GM21786 (cell line): ENCODE results near the gene PPP2R2C.

Source experiments
- ATAC-seq: cut with Tn5 transposase; IDR thresholded peaks from one replicate; pipeline ENCODE4 v1.9.1; 2021; ENCODE audit not compliant: unreplicated experiment

Gene PPP2R2C

DNA sequence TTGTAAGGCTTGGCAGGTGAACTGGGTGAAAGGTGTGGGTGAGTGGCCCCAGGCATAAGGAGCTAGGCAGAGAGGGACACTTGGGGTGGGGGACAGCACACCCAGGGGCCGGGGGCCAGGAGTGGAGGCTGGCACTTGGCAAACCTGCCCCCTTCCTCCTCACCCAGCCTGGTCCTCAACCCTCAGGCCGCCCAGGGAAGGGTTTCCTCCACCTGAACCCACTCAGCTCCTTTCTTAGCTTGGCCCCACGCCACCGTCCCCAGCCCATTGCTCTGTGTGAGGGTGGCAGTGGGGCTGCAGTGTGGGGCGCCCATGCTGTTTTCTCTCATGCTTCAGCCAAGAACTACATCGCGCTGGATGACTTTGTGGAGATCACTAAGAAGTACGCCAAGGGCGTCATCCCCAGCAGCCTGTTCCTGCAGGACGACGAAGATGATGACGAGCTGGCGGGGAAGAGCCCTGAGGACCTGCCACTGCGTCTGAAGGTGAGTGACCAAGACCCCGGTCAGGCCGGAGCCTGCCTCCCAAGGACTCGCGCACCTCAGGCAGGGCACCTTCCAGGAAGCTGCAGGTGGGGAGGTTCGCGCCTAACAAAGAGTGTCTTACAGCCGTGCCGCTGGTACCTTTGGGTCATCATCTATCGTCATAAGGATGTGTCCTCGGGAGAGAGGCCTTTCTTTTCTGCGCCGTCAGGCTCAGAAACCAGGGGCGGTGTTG is 177.6 kb downstream of the PPP2R2C start:
- ATAC-seq = no peak

DNA sequence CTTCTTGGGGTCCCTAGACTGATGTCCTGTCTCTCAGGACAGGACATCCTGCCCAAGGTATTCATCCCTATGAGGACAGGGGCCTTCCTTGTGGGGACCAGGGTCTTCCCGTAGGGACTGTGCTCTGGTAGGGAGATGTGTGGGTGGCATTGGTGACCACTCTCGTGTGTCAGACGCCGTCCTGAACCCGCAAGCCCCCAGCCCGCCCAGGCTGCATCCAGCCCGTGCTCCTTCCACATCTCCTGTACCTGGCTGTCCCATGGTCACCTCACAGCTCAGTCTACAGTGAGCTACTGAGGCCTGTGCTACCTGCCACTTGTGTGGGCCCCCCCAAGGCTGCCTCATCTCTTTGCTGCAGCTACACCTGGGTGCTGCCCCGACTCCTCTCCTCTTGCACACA is 178.8 kb downstream of the PPP2R2C start:
- ATAC-seq = no peak

DNA sequence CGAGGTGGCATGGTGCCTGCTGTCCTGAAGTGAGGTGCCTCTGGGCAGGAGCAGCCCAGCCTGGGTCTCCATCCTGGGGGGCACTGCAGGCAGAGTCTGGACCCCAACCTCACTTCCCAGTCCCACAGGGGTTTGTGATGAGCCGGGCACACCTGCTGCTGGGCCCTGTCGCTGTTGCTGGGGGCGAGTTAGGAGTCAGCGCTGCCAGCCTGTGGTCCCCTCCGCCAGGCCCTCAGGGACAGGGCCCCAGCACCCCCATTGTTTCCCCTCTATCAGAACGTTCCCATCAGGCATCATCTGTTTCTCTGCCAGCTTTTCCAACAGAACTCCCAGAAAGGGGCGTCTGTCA is 179.3 kb downstream of the PPP2R2C start:
- no peak for ATAC-seq

DNA sequence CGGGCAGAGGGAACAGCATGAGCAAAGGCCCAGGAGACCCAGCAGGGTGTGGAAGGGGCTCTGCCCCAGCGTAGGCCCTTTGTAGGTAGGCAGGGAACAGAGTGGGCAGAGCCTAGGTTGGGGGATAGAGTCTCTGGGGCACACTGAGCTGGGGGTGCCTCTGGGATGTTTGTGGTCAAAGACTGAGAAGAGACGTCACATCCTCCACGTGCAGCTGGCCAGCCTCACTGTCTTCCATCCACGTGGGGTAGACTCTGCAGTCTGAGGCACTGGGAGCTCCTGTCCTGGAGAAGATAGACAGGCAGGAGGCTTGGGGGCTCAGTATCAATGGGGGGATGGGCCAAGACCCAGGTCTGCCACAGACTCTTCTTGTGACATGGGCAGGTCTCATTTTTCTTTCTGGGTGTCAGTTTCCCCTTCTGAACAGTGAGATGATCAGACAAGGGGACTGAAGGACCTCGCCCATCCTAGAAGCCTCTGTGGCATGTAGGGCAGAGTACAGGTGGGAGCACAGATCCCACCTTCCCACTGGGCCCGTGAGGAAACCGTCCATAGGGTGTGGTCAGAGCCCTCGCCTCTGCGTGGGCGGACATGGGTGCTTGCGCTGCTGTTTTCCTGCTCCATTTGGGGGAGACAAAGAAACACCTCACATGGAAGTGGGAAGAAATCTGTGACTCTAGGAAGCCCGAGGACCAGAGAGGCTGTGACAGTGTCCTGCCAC is 179.9 kb downstream of the PPP2R2C start:
- ATAC-seq = no peak

DNA sequence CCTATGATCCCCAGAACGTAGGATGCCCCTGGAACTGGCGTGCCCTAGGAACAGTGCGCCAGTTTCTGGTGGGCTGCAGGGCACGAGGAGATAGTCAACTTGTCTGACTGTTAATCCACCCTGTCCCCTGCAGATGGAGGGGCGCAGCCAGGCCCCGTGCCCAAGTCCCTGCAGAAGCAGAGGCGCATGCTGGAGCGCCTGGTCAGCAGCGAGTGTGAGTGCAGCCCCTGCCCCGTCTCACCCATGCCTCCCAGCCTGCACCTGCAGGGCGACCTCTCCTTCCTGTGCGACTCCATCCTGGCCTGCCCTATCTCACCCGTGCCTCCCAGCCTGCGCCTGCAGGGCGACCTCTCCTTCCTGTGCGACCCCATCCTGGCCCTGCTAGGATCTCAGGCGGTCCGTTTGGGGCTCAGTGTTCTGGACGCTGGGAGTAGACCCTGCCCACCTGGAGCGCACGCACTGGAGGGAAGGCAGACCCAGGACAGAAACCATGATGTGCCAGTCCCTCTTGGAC is 180.6 kb downstream of the PPP2R2C start:
- ATAC-seq = no peak

DNA sequence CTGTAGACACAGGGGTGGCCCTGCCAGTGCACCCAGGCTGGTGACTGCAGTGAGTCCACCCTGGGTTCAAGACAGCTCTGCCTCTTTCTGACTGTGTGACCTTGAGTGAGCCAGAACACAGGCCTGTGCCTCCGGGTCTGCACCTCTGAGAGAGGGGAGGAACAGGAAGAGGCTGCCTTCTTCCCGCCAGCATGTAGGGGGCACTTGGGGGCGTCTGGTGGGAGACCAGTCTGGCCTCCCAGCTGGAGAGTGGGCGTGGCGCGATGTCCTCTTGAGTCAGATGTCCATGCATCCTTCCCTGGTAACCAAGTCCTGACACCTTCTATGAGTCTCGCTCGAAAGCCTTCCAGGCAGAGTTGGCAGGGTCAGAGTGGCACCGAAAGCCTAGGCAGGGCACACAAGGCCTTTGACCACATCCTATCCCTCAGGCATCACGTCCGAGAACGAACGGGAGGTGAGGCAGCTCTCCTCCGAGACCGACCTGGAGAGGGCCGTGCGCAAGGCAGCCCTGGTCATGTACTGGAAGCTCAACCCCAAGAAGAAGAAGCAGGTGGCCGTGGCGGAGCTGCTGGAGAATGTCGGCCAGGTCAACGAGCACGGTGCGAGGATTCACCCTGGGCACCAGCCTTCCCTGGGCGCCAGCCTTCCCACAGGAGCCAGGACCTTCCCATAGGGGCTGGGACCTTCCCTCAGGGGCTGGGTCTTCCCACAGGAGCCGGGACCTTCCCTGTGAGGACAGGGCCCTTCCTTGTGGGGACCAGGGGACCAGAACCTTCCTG is 181.5 kb downstream of the PPP2R2C start:
- no peak for ATAC-seq

DNA sequence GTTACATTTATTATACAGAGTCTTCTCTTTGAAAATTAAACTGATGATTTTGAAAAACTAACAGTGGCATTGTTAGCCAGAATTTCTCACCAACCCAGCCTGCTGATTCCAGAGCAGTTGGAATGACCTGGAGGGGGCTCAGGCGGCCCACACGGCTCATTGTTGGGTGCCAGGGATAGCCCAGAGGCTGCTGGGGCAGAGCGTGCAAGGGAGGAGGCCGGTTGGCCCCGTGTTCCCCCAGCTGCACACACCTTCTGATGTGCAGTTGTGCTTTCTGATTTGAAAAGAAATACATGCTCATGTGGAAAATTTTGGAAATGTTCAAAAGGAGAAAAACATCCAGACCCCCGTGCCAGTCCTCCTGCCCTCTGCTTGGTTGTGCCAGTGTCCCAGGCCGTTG is 182.2 kb downstream of the PPP2R2C start:
- ATAC-seq = no peak

DNA sequence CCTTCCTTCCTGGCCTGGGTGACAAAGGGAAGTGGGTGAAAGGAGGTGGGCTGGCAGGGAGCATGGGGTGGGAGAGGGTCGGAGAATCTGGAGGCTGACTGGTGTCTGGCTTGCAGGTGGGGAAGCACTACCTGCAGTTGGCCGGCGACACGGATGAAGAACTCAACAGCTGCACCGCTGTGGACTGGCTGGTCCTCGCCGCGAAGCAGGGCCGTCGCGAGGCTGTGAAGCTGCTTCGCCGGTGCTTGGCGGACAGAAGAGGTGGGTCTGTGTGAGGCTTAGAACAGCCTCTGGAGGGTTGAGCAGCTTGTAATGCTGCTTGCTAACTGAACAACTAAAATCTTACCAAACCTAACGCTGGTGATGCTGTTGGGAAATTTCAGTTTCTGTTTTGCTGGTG is 183.5 kb downstream of the PPP2R2C start:
- ATAC-seq = no peak

DNA sequence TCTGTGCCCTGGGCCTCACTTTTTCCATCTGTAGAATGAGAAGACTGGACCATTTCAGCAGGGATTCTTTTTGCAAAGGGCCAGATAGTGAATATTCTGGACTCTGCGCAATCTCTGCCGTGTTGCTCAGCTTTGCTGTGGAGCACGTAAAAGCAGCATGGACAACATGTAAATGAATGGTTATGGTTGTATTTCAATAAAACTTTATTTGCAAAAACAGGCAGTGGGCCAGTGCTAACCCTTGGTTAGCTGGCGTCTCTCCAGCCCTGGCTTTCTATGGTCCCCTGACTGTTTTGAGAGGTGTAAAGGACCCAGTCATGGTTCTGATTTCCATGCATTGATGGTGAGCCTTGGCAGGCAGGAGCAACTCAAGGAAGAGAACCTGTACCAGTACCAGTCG is 184.1 kb downstream of the PPP2R2C start:
- no peak for ATAC-seq

DNA sequence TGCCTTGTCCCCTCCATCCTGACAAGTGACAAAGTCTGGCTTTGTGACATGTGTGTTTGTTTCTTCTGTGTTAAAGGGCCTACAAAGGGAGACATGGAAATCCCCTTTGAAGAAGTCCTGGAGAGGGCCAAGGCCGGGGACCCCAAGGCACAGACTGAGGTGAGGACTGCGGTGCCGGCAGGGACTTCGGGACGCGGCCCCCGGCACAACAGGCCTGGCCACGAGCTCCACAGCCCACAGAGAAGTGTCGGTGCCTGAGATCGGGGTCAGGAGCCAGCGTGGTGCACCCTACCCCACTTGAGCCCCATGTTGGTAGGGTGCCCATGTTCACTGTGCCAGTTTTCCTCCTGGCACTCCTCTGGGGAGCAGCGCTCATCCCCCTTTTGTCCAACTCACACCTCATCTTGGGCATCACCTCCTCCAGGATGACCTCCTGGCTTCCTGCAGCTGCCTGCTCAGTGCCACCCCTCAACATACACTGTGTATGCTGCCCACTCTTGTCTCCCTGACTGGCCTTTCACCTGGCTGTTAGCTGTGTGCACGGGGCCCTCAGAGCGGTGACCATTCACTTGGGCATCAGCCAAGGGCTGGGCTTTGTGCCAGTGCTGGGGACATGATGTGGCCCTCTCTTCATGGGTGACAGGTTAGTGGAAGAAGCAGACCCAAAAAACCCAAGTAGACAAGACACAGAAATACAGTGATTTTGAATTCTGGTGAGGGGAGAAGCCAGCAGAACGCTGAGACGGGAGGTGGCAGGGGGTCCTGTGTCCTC is 185.2 kb downstream of the PPP2R2C start:
- no peak for ATAC-seq

DNA sequence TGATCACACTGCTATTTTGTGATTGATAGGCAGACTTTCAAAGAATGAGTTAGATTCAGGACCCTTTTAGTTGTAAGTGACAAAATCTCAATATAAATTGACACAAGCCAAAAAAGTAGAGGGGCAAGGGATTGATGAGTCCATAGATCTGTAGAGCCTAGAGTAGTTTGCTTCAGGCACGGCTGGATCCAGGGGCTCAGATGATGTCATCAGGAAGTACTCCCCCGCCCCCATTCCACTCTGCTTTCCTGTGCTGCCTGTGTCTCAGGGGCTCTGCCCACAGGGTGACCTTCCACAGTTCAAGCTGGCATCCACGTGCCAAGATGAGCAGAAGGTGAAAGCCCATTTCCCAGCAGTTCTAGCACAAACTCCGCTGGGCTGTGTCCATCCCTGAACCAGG is 189.1 kb downstream of the PPP2R2C start:
- ATAC-seq = no peak

DNA sequence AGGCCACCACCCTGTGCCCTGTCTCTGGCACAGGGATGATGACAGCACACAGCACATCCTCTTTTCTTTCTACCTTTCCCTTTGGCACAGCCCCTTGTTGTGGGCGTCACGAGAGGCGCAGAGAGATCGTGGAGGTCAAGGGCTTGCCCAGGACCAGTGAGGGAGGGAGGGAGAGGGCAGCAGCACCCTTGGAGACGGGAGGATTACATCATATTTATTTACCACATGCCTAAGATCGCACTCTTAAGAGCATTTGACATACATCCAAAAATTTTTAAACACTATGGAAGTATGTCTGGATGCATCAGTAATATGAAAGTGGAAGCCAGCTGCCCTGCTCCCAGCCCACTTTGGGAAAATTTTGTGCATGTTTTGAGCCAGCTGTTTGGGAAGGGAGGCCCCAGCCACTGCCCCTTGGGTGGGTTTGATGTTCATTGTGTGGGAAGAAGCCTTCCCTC is 190.1 kb downstream of the PPP2R2C start:
- no peak for ATAC-seq

DNA sequence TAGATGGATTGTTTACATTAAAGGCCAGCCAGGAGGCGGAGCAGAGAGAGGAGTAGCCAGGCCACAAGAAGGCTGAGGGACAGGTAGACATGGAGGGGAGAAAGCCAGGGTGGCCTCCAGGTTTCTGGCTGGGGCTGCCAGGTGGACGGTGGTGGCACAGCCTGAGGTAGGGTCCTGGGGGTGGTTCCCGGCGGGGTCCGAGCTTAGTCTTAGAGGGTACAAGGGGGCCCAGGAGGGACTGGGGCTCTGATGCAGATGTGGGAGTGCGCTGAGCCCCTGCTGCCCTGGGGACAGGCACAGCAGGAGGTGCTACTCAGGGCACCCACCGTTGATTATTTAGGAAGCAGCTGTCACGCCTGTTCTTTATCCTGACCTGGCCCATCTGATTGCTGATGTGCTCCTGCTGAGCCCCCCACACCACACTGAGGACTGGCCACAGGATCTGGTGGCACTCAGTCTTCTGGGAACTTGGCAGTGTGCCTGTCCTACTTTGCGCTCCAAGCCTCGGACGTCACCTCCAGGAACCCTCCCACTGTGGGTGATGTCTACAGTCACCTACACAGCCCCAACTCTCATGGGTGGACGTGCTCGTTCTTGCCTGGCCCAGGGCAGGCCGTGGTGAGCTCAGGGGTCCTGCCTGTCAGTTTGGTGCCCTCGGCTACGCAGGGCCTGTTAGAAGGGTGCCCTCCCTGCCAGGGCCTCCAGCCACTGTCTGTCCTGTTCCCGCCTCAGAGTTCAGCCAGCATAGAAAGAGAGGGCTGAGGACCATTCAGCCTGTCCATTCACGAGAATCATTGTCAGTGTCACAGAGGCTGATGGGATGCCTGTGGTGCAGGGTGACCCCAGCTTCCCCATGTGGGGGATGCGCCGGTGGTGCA is 190.7 kb downstream of the PPP2R2C start:
- no peak for ATAC-seq

DNA sequence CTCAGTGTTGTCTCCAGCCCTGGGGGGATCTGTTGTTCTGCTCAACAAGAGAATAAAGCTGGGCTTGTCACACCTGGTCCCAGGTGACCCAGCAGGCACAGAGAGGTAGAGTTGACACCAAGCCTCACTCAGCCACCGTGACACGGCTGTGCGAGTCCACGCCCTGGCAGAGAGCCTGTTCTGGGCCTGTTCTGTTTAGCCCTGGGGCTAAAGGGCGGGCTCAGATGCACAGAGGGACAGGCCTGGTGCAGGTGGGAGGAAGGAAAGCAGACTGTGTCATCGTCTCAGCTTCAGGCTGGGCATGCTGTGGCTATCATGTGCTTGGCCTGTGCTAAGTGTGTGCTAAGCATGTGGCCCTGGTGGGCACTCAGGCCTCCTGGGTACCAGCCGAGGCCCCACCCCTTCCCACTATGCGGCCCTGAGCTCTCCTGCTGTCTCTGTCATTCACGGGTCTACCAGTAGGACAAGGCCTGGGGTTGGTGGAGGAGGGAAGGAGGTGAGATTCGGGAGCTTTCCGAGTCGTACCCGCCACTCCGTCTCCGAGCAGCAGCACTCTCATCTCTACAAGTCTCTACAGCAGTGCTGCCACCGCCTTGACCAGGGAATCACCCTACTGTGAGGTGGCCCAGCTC is 191.9 kb downstream of the PPP2R2C start:
- ATAC-seq = no peak

DNA sequence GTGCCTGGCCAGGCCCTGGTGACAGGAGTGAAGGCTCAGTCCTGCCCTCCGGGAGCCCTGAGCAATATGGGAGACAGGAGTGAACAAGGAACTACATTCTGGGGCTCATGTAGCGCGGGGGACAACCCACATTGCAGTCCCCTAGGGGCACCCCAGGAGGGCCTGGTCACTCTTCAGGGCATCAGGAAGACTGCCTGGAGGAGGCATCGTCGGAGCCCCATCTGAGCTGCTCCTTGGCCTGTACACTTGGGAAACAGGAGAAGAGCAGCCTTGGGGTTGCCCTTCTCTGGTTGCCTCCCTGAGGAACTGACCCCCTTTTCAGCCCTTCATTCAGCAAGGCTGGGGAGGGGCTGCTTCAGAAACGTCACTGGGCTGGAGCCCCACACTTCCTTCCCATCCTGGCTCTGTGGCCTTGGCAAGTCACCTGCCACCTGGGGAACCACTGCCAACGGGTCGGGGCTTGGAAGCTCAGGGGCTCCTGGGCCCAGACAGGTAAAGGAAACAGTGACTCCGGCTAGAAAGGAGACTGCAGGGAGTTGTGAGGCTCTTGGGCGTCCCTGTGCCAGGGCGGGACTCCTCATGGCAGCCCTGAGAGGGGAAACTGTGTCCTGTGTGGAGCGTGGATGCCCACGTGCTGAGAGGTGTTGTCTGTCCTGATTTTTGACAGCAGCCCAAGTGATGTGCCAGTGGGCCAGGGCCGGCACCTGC is 192.7 kb downstream of the PPP2R2C start:
- no peak for ATAC-seq

DNA sequence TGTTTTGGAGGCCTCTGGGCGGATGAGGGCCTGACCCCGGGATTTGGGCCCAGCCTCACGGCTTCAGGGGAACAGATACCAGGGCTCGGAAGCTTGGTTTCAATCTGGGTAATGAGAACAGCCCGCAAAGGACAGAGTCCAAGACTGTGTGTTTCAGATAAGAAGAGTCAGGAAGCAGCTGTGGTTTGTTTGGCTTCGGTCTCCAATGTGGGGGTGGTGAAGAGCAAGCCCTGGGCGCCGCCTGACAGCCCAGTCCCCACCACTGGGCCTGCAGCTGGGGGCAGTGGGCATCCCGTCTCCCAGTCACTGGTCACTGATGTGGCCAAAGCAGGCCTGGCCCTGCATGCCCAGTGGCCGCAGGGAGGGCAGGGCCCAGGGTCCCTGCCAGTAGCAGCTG is 193.6 kb downstream of the PPP2R2C start:
- peak; percentile 95 for ATAC-seq

DNA sequence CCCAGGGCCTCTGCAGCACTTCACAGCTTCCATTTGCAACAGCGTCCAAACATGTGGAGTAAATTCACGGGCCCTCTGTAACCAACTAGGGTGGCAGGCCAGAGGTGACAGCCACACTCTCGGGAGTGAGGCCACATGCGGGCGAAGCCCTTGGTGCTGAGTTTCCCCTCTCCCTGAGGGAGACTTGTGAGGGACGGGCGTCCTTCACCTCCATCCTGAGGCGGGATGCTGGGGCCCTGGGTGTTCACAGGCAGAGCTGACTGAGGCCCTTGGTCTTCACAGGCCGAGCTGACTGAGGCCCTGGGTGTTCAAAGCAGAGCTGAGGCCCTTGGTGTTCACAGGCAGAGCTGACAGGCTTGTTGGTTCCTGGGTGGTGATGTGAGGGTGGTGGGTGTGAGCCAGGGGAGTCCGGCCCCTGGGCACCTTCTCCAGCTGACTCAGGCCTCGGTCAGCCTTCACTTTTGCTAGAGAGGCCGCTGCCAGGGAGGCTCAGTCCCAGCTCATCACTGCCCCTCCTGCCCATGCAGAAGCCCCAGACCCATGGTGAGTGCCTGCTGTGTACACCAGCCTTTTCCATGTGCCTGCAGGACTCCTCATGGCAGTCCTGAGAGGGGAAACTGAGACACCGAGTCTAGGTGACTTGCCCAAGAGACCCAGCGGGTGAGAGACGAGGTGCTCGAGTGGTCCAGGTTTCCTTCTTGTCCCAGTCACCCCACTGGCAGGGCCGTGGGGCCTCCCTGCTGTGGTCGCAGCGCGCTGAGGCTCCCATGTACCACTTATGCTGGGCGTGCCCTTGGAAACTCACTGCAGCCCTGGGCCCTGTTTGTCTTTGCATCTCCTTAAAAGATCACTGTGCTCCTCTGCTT is 194.2 kb downstream of the PPP2R2C start:
- ATAC-seq = no peak
